HFFc6 (cell line): ENCODE measurements around the gene CYSRT1. TPM values are rescaled to one million over a fixed set of nuclear protein-coding genes. Genes with fewer than 3 reads are reported as not detected.

ENCODE experiments used
- DNase-seq: peaks from one replicate; pipeline ENCODE4 v3.0.0-alpha.2; 2018
- H3K27ac Mint-ChIP-seq: 2 replicates; pipeline ENCODE4 v1.8.0; 2020; ENCODE audit warnings: mild to moderate bottlenecking, mixed read lengths
- H3K27me3 Mint-ChIP-seq: 2 replicates; pipeline ENCODE4 v1.8.0; 2021; ENCODE audit warnings: mild to moderate bottlenecking, moderate library complexity, mixed read lengths; ENCODE audit not compliant: insufficient read depth
- H3K36me3 Mint-ChIP-seq: 2 replicates; pipeline ENCODE4 v1.8.0; 2021; ENCODE audit warnings: low read depth, mixed read lengths
- H3K4me1 Mint-ChIP-seq: 2 replicates; pipeline ENCODE4 v1.8.0; 2020; ENCODE audit warnings: low read depth, mixed read lengths
- H3K4me3 Mint-ChIP-seq: 2 replicates; pipeline ENCODE4 v1.8.0; 2020; ENCODE audit warnings: mild to moderate bottlenecking, moderate library complexity, mixed read lengths
- H3K9me3 Mint-ChIP-seq: 2 replicates; pipeline ENCODE4 v1.8.0; 2020; ENCODE audit warnings: mild to moderate bottlenecking, mixed read lengths
- total RNA-seq, 6 experiments: library from RNA; stranded (reverse); fragmentation: NEBNext Ultra II Directional; extraction: Animal tissue kit (Norgen Biotek cat#: 25700); gene quantifications; 2 replicates in 1 of 6; 3 replicates in 5 of 6; pipeline ENCODE4 v1.2.3, GENCODE V29; 2021
- TF ChIP-seq, protein P1 (sequence below): fragments of 200-600 bp; sonication (generic); IDR thresholded peaks from 2 replicates; pipeline ENCODE4 v1.5.0; 2021; ENCODE audit warnings: antibody characterized with exemption, mild to moderate bottlenecking

CYSRT1 gene
- total RNA-seq, 6 experiments from 2014 or later: 0.41 to 0.97 (median 0.68) TPM

DNA sequence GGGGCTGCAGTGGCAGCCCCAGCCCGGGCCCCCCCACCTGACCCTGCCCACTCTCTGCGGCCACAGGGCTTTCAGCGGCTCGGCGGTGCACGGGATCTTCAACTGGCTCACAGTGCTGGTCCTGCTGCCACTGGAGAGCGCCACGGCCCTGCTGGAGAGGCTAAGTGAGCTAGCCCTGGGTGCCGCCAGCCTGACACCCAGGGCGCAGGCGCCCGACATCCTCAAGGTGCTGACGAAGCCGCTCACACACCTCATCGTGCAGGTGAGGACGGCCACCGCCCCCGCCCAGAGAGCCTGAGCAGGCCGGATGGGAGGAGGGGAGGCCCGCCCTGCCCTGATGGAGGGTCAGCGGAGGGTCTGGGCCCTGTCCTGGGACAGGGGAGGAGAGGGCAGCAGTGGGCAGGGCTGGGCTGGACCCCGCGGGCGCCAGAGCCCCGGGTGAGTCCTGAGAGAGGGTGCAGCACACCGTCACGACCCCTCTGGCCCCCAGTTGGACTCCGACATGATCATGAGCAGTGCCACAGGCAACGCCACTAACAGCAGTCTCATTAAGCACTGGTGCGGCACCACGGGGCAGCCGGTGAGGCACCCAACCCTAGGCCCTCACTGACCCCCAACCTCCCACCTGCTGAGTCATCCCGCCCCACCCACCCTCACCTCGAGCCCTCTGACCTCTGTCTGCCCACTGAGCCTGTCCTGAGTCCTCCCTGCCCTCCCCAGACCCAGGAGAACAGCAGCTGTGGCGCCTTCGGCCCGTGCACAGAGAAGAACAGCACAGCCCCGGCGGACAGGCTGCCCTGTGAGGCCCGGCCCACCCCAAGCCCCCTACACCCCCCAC lies 8.4 kb downstream of the CYSRT1 start:
- DNase-seq: no peak
- Mint-ChIP-seq H3K36me3 (no peaks in the 10 kb centered on the region), H3K9me3 (no peaks in the 10 kb centered on the region), H3K4me3 (no peak overlapping the region), H3K4me1 (no peaks in the 10 kb centered on the region), H3K27me3 (no peaks in the 10 kb centered on the region), H3K27ac (no peak overlapping the region)
- TF ChIP-seq, protein P1, sequence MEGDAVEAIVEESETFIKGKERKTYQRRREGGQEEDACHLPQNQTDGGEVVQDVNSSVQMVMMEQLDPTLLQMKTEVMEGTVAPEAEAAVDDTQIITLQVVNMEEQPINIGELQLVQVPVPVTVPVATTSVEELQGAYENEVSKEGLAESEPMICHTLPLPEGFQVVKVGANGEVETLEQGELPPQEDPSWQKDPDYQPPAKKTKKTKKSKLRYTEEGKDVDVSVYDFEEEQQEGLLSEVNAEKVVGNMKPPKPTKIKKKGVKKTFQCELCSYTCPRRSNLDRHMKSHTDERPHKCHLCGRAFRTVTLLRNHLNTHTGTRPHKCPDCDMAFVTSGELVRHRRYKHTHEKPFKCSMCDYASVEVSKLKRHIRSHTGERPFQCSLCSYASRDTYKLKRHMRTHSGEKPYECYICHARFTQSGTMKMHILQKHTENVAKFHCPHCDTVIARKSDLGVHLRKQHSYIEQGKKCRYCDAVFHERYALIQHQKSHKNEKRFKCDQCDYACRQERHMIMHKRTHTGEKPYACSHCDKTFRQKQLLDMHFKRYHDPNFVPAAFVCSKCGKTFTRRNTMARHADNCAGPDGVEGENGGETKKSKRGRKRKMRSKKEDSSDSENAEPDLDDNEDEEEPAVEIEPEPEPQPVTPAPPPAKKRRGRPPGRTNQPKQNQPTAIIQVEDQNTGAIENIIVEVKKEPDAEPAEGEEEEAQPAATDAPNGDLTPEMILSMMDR: no peak

DNA sequence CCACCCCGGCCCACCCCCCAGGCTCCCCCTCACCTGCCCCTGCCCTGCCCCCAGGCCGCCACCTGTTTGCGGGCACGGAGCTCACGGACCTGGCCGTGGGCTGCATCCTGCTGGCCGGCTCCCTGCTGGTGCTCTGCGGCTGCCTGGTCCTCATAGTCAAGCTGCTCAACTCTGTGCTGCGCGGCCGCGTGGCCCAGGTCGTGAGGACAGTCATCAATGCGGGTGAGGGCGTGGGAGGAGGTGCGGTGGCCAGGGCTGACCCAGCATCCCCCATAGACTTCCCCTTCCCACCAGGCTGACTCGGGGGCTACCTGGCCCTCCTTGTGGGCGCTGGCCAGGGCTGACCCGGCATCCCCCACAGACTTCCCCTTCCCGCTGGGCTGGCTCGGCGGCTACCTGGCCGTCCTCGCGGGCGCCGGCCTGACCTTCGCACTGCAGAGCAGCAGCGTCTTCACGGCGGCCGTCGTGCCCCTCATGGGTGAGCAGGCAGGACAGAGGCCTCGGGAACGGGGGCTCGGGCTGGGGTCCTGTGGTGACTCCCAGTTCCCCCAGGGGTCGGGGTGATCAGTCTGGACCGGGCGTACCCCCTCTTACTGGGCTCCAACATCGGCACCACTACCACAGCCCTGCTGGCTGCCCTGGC lies 9.2 kb downstream of the CYSRT1 start:
- no peak overlapping the region for H3K27ac Mint-ChIP-seq
- no peaks in the 10 kb centered on the region for H3K27me3 Mint-ChIP-seq
- no peak overlapping the region for H3K4me3 Mint-ChIP-seq
- peaks cover 6% of the 10 kb centered on the region for H3K4me1 Mint-ChIP-seq
- DNase-seq: no peak
- H3K9me3 Mint-ChIP-seq: no peaks in the 10 kb centered on the region
- H3K36me3 Mint-ChIP-seq: no peaks in the 10 kb centered on the region
- TF ChIP-seq, protein P1: no peak

DNA sequence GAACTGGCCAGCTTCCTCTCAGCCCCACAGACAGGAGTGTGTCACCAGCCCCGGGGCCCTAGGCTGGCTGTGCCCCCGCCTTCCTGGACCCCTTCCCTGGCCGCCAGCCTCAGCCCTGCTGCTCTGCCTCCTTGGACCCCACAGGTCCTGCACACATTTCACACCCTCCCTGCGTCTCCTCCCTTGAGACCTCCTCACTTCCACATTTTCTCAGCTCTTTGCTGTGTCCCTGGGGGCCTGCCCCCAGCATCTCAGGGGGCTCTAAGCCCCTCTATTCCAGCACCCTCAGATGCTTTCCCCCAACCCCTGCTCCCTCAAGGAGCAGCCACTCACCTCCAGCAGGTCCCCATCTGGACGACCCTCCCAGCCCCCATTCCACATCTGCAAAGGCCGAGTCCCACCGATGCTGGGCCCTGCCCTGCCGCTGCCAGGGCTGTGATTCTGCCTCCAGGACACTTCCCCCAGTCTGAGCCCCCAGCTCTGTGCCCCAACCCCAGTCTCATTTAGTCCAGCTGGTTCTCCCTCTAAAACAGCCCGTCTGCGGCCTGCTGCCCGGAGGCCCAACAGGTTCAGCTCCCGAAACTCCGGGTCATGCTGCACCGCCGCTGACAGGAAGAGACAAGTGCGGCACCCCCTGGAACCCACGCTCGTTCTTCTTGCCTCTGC lies 9.9 kb downstream of the CYSRT1 start:
- Mint-ChIP-seq H3K4me1 (peaks cover 7% of the 10 kb centered on the region), H3K4me3 (no peak overlapping the region)

DNA sequence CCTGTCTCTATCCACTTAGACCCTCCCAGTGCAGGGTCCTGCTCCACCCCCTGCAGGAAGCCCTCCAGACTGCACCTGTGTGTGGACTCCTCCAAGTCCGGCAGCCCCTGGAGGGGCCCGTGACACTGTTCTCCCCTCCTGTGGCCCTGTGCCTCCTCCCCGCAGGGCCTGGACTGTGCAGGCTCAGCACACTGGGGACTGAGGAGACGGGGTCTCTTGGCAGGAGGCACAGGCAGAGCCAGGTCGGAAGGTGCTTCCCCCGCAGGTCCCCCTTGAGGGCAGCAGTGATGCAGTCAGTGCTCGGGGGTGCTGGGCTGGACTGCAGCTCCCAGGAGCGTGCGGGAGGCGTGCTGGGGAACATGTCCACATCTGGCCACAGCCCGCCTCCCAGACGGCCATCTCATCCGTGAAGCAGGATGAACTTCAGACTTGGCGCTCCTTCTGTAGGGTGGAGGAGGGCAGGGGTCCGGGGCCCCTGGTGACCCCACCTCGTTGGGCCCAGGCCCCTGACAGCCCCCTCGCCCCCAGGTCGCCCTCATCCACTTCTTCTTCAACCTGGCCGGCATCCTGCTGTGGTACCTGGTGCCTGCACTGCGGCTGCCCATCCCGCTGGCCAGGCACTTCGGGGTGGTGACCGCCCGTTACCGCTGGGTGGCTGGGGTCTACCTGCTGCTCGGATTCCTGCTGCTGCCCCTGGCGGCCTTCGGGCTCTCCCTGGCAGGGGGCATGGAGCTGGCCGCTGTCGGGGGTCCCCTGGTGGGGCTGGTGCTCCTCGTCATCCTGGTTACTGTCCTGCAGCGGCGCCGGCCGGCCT lies 10.7 kb downstream of the CYSRT1 start:
- H3K27me3 Mint-ChIP-seq: no peaks in the 10 kb centered on the region; the same call in 1 of the 2 replicates
- H3K9me3 Mint-ChIP-seq: no peaks in the 10 kb centered on the region
- TF ChIP-seq, protein P1: no peak
- no peak for DNase-seq
- no peak overlapping the region for H3K27ac Mint-ChIP-seq
- no peaks in the 10 kb centered on the region for H3K36me3 Mint-ChIP-seq
- no peak overlapping the region for H3K4me3 Mint-ChIP-seq
- H3K4me1 Mint-ChIP-seq: peaks cover 7% of the 10 kb centered on the region

More for the DNA sequence above, 9.9 kb downstream of the CYSRT1 start:
- Mint-ChIP-seq H3K27me3 (no peaks in the 10 kb centered on the region; the same call in 1 of the 2 replicates), H3K27ac (no peak overlapping the region), H3K9me3 (no peaks in the 10 kb centered on the region), H3K36me3 (no peaks in the 10 kb centered on the region)
- TF ChIP-seq, protein P1: no peak
- no peak for DNase-seq

DNA sequence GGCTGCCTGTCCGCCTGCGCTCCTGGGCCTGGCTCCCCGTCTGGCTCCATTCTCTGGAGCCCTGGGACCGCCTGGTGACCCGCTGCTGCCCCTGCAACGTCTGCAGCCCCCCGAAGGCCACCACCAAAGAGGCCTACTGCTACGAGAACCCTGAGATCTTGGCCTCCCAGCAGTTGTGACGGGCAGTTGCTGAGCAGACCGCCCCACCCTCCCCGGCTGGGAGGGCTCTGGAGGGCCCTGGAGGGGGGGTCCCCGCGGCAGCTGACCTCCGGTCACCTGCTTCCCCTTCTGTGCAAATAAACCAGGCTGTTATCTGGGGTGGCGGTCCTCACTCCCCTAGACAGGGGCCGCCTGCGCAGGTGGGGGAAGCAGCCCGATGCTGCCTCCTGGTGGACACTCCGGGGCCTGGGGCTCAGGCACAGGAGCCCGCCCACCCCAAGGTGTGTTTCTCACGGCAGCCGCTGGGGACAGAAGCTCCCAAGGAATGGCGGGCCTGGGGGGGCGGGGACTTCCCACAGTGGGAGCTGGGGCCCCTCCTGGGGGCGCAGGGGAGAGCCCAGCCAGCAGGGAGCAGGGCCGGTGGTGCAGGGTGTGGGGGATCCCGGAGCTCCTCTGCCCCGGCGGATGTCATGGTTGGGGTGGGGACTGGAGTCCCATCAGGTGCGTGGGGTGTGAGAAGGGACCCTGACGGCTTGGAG lies 11.4 kb downstream of the CYSRT1 start:
- peak; percentile 61 for DNase-seq
- Mint-ChIP-seq H3K9me3 (peaks cover 5% of the 10 kb centered on the region), H3K4me3 (no peak overlapping the region), H3K36me3 (no peaks in the 10 kb centered on the region; the same call in 1 of the 2 replicates), H3K27me3 (peaks cover 3% of the 10 kb centered on the region), H3K4me1 (peaks cover 7% of the 10 kb centered on the region), H3K27ac (no peak overlapping the region)
- TF ChIP-seq, protein P1: peak; percentile 100
